ENCODE measurements around the gene CCL27. TPM values are rescaled to one million over a fixed set of nuclear protein-coding genes. Genes with fewer than 3 reads are reported as not detected.

Gene CCL27
- total and polyA plus RNA-seq, 2 of the 8 experiments (the other 6 are each of a cell fraction or from before 2014, with no cell fraction given) = 0.42 TPM; not detected in 1

- Histone ChIP-seq H4K20me1 (replicated peaks in 1 of 2; ENCODE audit: control insufficient read depth in 1 of 2, insufficient read depth in 2 of 2, low read length in 2 of 2) (no peaks in the 10 kb centered on the region), H3K9ac (replicated peaks in 1 of 4; ENCODE audit: extremely low read depth in 1 of 4, low read depth in 3 of 4, low read length in 3 of 4) (no peak overlapping the region), H3K4me2 (ENCODE audit: insufficient read depth in 1 of 2, low read depth in 2 of 2, low read length in 2 of 2) (no peak overlapping the region), H2BK20ac (ENCODE audit: low read length) (no peak overlapping the region), H3K23me2 (ENCODE audit: low read depth, low read length) (no peaks in the 10 kb centered on the region; the same call in 1 of the 2 replicates), H3K27ac (ENCODE audit: low read depth, low read length) (no peak overlapping the region), H2AFZ (ENCODE audit: low read length) (no peak overlapping the region), H2AK5ac (ENCODE audit: low read depth, low read length) (no peak overlapping the region), H2BK5ac (ENCODE audit: low read depth, low read length) (no peak overlapping the region), H3K27me3 (replicated peaks in 1 of 4; ENCODE audit: control insufficient read depth in 3 of 4, extremely low read depth in 1 of 4, insufficient read depth in 3 of 4, low read length in 3 of 4) (no peaks in the 10 kb centered on the region), H4K8ac (ENCODE audit: extremely low read depth, insufficient read depth, low read length) (no peak overlapping the region), H3K23ac (ENCODE audit: insufficient read length) (no peak overlapping the region), H3K79me2 (ENCODE audit: control insufficient read depth in 1 of 2, insufficient read depth in 2 of 2, low read length in 2 of 2) (no peaks in the 10 kb centered on the region), H2BK120ac (replicated peaks; ENCODE audit: low read depth, low read length) (no peak overlapping the region), H3K4me3 (ENCODE audit: extremely low read depth in 1 of 4, insufficient read depth in 2 of 4, low read depth in 3 of 4, low read length in 4 of 4) (no peak overlapping the region), H3K36me3 (ENCODE audit: control insufficient read depth in 2 of 4, insufficient read depth in 4 of 4, low read length in 3 of 4) (no peaks in the 10 kb centered on the region), H2BK12ac (ENCODE audit: low read depth, low read length) (no peak overlapping the region), H4K5ac (ENCODE audit: insufficient read length, low read depth, low read length) (no peak overlapping the region), H4K91ac (replicated peaks; ENCODE audit: insufficient read length, low read length) (no peak overlapping the region), H3K79me1 (ENCODE audit: low read depth, low read length) (no peaks in the 10 kb centered on the region), H2BK15ac (ENCODE audit: low read length) (no peak overlapping the region), H3K9me3 (ENCODE audit: insufficient read depth in 2 of 2, low read depth in 1 of 2, low read length in 1 of 2) (no peaks in the 10 kb centered on the region), H3K4me1 (replicated peaks in 1 of 4; ENCODE audit: control insufficient read depth in 3 of 4, insufficient read depth in 4 of 4, low read length in 3 of 4) (peaks cover 0 to 3% (median 1%) of the 10 kb centered on the region in 4 experiments; a peak in 2 of 7 replicates), H3K18ac (ENCODE audit: extremely low read depth, low read length) (no peak overlapping the region), H3K4ac (replicated peaks; ENCODE audit: insufficient read length, low read depth, low read length) (no peak overlapping the region), H3K14ac (ENCODE audit: insufficient read length) (no peak overlapping the region), H3K56ac (replicated peaks; ENCODE audit: insufficient read length, low read depth, low read length) (no peak overlapping the region)
- POLR2A ChIA-PET (ENCODE audit: partially characterized antibody) = no interaction called here
- CTCF ChIA-PET (ENCODE audit: partially characterized antibody) = interaction anchor here (1.6 to 12.6 kb wide), 3 partner anchors 12 to 21 kb away, joined by 4 to 147 read pairs (median 39); no protein-coding TSS in a partner anchor
- FAIRE-seq (no peak), DNase-seq (ENCODE audit: low read depth in 1 of 2, low spot score in 2 of 2) (no peak)
- WGBS, 2 experiments (ENCODE audit: extremely low coverage in 1 of 2, insufficient coverage in 1 of 2, insufficient read length in 1 of 2, insufficient replicate concordance in 2 of 2, low coverage in 1 of 2, low lambda C conversion rate in 2 of 2, missing lambda C conversion rate in 1 of 2) = 88% methylated on average over 1 of the region's 1 CpG; no CpG with 5 or more reads in 1 of the 2 experiments
- TF ChIP-seq BACH1 (IDR thresholded peaks at IDR 0.05; ENCODE audit: low read length) = no peak
- no peak for TF ChIP-seq SAP30 (IDR thresholded peaks at IDR 0.05; ENCODE audit: insufficient read depth, insufficient replicate concordance, low read length)
- TF ChIP-seq E2F6 (IDR thresholded peaks at IDR 0.05) = no peak
- no peak for TF ChIP-seq RFX5 (IDR thresholded peaks at IDR 0.05; ENCODE audit: borderline replicate concordance, low read depth, low read length)
- no peak for TF ChIP-seq NANOG (IDR thresholded peaks at IDR 0.05; ENCODE audit: insufficient read depth, low read depth, low read length, poor library complexity, severe bottlenecking)
- TF ChIP-seq CTBP2 (IDR thresholded peaks at IDR 0.05; ENCODE audit: borderline replicate concordance, insufficient read depth, insufficient read length, low read length) = no peak
- TF ChIP-seq POU5F1 (IDR thresholded peaks at IDR 0.05; ENCODE audit: low read depth, low read length) = no peak
- no peak for TF ChIP-seq GTF2F1 (IDR thresholded peaks at IDR 0.05; ENCODE audit: borderline replicate concordance, low read depth, low read length)
- TF ChIP-seq CBX8 (IDR thresholded peaks at IDR 0.05; ENCODE audit: borderline replicate concordance, low read depth, low read length) = no peak
- TF ChIP-seq EP300 (IDR thresholded peaks at IDR 0.05; ENCODE audit: borderline replicate concordance in 1 of 2, low read depth in 2 of 2, low read length in 2 of 2) = no peak
- no peak for TF ChIP-seq CEBPB (IDR thresholded peaks at IDR 0.05; ENCODE audit: low read depth, low read length)
- no peak for TF ChIP-seq CBX5 (IDR thresholded peaks at IDR 0.05; ENCODE audit: low read depth, low read length)
- TF ChIP-seq MAFK (IDR thresholded peaks at IDR 0.05; ENCODE audit: low read depth, low read length) = no peak
These were observed 24.3 kb upstream of the CCL27 start for GRCh38 chr9:34686732-34687131.

All from H1 (cell line).